Keratinocyte (primary cell): Measurements from ENCODE around the gene INAFM2. TPM values are rescaled to one million over a fixed set of nuclear protein-coding genes. Genes with fewer than 3 reads are reported as not detected.

Source experiments
- DNase-seq: peaks from one replicate; pipeline ENCODE4 v3.0.0-alpha.2; 2011; ENCODE audit warnings: low read depth, missing footprints, low spot score
- FAIRE-seq: peaks from 2 replicates; lab custom pipeline; 2011; peaks lifted over from hg19 to GRCh38; lab: Jason Lieb, UNC
- H2AFZ ChIP-seq: 2 replicates; pipeline ENCODE4 v1.6.0; 2012; ENCODE audit warnings: low read length, control low read depth, inconsistent platforms; ENCODE audit not compliant: control insufficient read depth
- H3K27ac ChIP-seq: 2 replicates; pipeline ENCODE4 v1.5.1; 2011; ENCODE audit warnings: low read length; ENCODE audit not compliant: control insufficient read depth, insufficient read depth
- H3K27me3 ChIP-seq: 3 replicates; pipeline ENCODE4 v1.6.0; 2011; ENCODE audit warnings: low read length; ENCODE audit not compliant: control insufficient read depth, insufficient read depth; ENCODE audit errors: extremely low read depth
- H3K36me3 ChIP-seq, 2 experiments: 2 replicates in 1 of 2; 3 replicates in 1 of 2; pipeline ENCODE4 v1.5.1; 2011; ENCODE audit warnings: low read length in 2 of 2, mild to moderate bottlenecking in 1 of 2; ENCODE audit not compliant: control insufficient read depth in 2 of 2, insufficient read depth in 2 of 2; ENCODE audit errors: extremely low read depth in 1 of 2
- H3K4me1 ChIP-seq: 3 replicates; pipeline ENCODE4 v1.5.1; 2011; ENCODE audit warnings: low read length; ENCODE audit not compliant: control insufficient read depth, insufficient read depth; ENCODE audit errors: extremely low read depth
- H3K4me2 ChIP-seq: 3 replicates; pipeline ENCODE4 v1.6.0; 2011; ENCODE audit warnings: low read depth, low read length; ENCODE audit not compliant: control insufficient read depth, insufficient read depth; ENCODE audit errors: extremely low read depth
- H3K4me3 ChIP-seq, 3 experiments: fragments of 200-600 bp in 1 of 3; sonication (generic) in 1 of 3; 2 replicates in 2 of 3; 3 replicates in 1 of 3; pipeline ENCODE4 v1.5.1; 2011 to 2016; ENCODE audit warnings: low read length in 3 of 3, mild to moderate bottlenecking in 3 of 3, control low read depth in 2 of 3, inconsistent platforms in 1 of 3, low read depth in 1 of 3, mixed read lengths in 1 of 3, mixed run types in 1 of 3, moderate library complexity in 1 of 3; ENCODE audit not compliant: control insufficient read depth in 2 of 3, insufficient read depth in 2 of 3; ENCODE audit errors: extremely low read depth in 1 of 3
- H3K79me2 ChIP-seq: 2 replicates; pipeline ENCODE4 v1.6.0; 2012; ENCODE audit warnings: low read length; ENCODE audit not compliant: control insufficient read depth, insufficient read depth
- H3K9ac ChIP-seq: 3 replicates; pipeline ENCODE4 v1.6.0; 2011; ENCODE audit warnings: low read length; ENCODE audit not compliant: control insufficient read depth, insufficient read depth; ENCODE audit errors: extremely low read depth
- H3K9me1 ChIP-seq: 3 replicates; pipeline ENCODE4 v1.6.0; 2011; ENCODE audit warnings: low read length; ENCODE audit not compliant: control insufficient read depth, insufficient read depth; ENCODE audit errors: extremely low read depth
- H3K9me3 ChIP-seq: 2 replicates; pipeline ENCODE4 v1.5.1; 2012; ENCODE audit warnings: low read depth, low read length; ENCODE audit not compliant: control insufficient read depth
- H4K20me1 ChIP-seq: 3 replicates; pipeline ENCODE4 v1.6.0; 2011; ENCODE audit warnings: low read length; ENCODE audit not compliant: control insufficient read depth, insufficient read depth; ENCODE audit errors: extremely low read depth
- EZH2 ChIP-seq: IDR thresholded peaks from one replicate; pipeline ENCODE4 v1.6.1; 2012; ENCODE audit warnings: inconsistent platforms, mild to moderate bottlenecking, low read length, moderate library complexity
- dilution Hi-C: fragments of 300-500 bp; cut with MboI; formaldehyde crosslinking; loops from one replicate; pipeline ENCODE4 v1.7.0; 2020; ENCODE audit warnings: low sequenced_read_pairs; ENCODE audit not compliant: extremely low pct_ligation_motif_present
- polyA plus RNA-seq, 5 experiments: library from polyadenylated mRNA; depleted of rRNA in 3 of 5; stranded (reverse) in 3 of 5; stranded (forward) in 1 of 5; unstranded in 1 of 5; fragments of >200 nt; gene quantifications; 1 replicate in 1 of 5; 2 replicates in 3 of 5; 3 replicates in 1 of 5; pipeline versions ENCODE4 v1.2.1 to v1.2.3, GENCODE V29; 2011 to 2012; ENCODE audit warnings: missing spikeins in 2 of 5, low read depth in 1 of 5, low replicate concordance in 1 of 5
- TF ChIP-seq, protein P1 (sequence below), 3 experiments: IDR thresholded peaks in 1 of 3; conservative IDR thresholded peaks in 1 of 3; optimal IDR thresholded peaks in 1 of 3; 2 replicates in 2 of 3; 3 replicates in 1 of 3; pipeline versions ENCODE3 to v1.5.1; 2011; ENCODE audit warnings: low read length in 3 of 3, mild to moderate bottlenecking in 3 of 3, moderate library complexity in 2 of 3, control low read depth in 1 of 3, inconsistent platforms in 1 of 3; ENCODE audit not compliant: insufficient read depth in 2 of 3; ENCODE audit errors: extremely low read depth in 1 of 3

The INAFM2 gene
- polyA plus RNA-seq, 1 donor (not counting 4 experiments of a cell fraction or from before 2014, with no cell fraction given), result 15.2 TPM

DNA sequence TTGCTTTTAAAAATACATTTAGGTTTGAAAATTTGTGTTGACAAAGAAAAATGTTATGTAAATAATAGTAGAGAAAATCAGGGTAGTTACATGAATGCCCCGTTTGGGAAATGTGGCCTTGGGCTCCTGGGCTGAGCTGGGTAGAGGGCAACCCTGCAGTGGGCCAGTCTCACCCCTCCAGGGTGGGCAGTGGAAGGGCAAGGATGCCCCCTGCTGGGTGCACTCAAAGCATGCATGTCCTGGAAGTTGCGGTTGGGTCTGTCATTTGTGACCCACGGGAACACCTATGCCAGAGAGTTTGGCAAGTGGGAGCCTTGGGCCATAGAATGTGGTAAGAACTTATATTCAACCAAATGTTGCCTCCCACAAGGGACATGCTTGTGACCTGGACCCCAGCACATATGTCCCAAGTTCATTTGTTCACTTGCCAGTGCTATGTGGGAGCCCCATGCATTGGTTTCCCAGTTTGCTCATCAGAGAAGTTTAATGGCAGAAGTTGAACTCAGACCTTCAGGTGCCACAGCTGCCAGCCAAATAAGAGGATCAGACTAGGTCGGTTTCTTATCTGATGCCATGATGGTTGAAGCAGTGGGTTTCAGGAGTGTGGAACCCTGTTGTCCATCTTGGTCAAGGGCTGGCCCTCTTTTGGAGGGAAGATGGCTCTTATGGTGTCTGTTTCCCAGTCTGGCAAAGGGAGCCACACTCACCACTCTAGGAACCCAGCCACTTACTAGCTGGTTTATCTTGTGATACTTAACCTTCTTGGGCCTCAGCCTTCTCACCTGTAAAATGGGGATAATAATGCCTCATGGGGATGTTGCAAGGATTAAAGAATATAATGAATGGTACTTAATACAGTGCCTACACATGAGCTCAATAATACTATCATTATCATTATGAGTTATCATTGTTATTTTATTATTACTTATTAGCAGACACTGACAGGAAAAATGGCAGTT, 13.2 kb upstream of the INAFM2 start:
- H4K20me1 ChIP-seq, result peaks cover 4% of the 10 kb centered on the region
- no peaks in the 10 kb centered on the region for H3K9me1 ChIP-seq
- H3K79me2 ChIP-seq, result no peaks in the 10 kb centered on the region
- no peaks in the 10 kb centered on the region for H3K9me3 ChIP-seq
- dilution Hi-C loops, result no loop called here
- TF ChIP-seq EZH2, result no peak
- TF ChIP-seq, protein P1, sequence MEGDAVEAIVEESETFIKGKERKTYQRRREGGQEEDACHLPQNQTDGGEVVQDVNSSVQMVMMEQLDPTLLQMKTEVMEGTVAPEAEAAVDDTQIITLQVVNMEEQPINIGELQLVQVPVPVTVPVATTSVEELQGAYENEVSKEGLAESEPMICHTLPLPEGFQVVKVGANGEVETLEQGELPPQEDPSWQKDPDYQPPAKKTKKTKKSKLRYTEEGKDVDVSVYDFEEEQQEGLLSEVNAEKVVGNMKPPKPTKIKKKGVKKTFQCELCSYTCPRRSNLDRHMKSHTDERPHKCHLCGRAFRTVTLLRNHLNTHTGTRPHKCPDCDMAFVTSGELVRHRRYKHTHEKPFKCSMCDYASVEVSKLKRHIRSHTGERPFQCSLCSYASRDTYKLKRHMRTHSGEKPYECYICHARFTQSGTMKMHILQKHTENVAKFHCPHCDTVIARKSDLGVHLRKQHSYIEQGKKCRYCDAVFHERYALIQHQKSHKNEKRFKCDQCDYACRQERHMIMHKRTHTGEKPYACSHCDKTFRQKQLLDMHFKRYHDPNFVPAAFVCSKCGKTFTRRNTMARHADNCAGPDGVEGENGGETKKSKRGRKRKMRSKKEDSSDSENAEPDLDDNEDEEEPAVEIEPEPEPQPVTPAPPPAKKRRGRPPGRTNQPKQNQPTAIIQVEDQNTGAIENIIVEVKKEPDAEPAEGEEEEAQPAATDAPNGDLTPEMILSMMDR (optimal IDR thresholded peaks at IDR 0.05 in 1 of 3, IDR thresholded peaks at IDR 0.05 in 1 of 3, conservative IDR thresholded peaks at IDR 0.05 in 1 of 3; ENCODE audit: extremely low read depth in 1 of 3, insufficient read depth in 2 of 3, low read length in 3 of 3), result peak; percentile 65 to 96 (median 73)
- H3K27ac ChIP-seq, result no peak overlapping the region
- H3K27me3 ChIP-seq, result peaks cover 26% of the 10 kb centered on the region
- DNase-seq (no peak), FAIRE-seq (no peak)
- H3K4me3 ChIP-seq, result no peak overlapping the region
- H3K9ac ChIP-seq, result no peak overlapping the region
- no peak overlapping the region for H2AFZ ChIP-seq
- peaks cover 19% of the 10 kb centered on the region for H3K4me1 ChIP-seq
- no peaks in the 10 kb centered on the region for H3K36me3 ChIP-seq
- no peak overlapping the region for H3K4me2 ChIP-seq

DNA sequence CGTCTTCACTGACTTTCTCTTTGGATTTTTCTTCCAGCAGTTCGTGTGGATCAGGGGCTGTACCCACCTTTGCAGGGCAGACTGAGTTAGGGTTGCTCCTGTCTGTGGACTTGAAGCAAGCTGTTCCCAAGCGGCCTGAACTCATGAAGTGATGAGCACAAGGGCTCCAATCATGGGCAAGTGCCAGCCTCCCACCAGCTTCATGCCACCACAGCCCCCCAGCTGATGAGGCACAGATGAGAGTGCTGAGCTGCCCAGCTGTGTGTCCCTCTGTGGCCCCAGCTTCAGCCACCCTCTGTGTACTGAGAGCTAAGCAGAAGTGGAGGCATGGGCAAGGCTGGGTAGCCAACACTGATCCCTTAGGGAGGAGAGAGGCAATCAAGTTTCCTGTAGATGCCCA, 12.5 kb upstream of the INAFM2 start:
- dilution Hi-C loops, result no loop called here
- H3K4me2 ChIP-seq, result no peak overlapping the region
- no peak overlapping the region for H3K9ac ChIP-seq
- no peak overlapping the region for H2AFZ ChIP-seq
- no peaks in the 10 kb centered on the region for H3K79me2 ChIP-seq
- DNase-seq, result no peak
- H4K20me1 ChIP-seq, result peaks cover 4% of the 10 kb centered on the region
- H3K9me1 ChIP-seq, result no peaks in the 10 kb centered on the region
- FAIRE-seq, result no peak
- H3K4me3 ChIP-seq, result no peak overlapping the region
- H3K27me3 ChIP-seq, result peaks cover 21% of the 10 kb centered on the region
- peaks cover 20% of the 10 kb centered on the region for H3K4me1 ChIP-seq
- H3K36me3 ChIP-seq, result no peaks in the 10 kb centered on the region
- H3K27ac ChIP-seq, result no peak overlapping the region
- TF ChIP-seq EZH2, result no peak
- TF ChIP-seq, protein P1 (optimal IDR thresholded peaks at IDR 0.05 in 1 of 3, IDR thresholded peaks at IDR 0.05 in 1 of 3, conservative IDR thresholded peaks at IDR 0.05 in 1 of 3; ENCODE audit: extremely low read depth in 1 of 3, insufficient read depth in 2 of 3, low read length in 3 of 3), result no peak
- H3K9me3 ChIP-seq, result no peaks in the 10 kb centered on the region
